GM04503 (cell line): Measurements from ENCODE around the gene TSSK3.
A peak's percentile ranks its signal among the peaks of the same experiment; 100 is the strongest.
"Not testable (repeated sequence)": the region's sequence is repeated elsewhere in the genome, so short reads cannot be mapped to it uniquely, and the experiment has no call there.

Experiments used
- DNase-seq: peaks from one replicate; pipeline ENCODE4 v3.0.0-alpha.2; 2012; ENCODE audit warnings: low read depth

Gene TSSK3

GRCh38 chr1:32338637-32339145 lies 23.6 kb upstream of the TSSK3 start:
- DNase-seq = no peak

DNA sequence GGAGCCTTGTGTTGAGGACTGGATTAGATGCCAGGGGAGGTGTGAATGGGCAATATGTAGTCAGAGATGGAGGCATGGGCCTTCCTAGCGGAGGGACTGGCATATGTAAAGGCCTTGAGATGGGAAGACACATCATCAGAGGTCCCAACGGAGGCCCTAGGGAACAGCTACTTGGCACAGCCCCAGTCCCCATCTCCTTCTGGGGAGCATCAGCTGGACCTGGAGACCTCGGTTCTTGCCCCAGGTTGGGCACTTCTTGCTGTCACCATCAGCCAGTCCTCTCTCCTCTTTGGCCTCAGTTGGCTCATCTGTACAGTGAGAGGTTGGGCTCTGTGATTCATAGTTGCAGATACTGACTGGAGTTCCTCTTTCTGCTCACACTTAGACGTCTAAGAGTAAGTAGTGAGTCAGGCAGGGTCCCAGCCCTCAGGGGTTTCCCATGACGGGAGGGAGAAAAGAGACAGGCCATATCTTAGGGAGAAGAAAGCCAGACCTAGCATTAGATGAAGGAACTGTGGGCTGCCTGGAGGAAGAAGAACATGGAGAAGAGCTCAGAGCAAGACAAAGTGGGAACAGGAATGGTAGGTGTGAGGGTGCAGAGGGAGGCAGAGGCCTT lies 22.9 kb upstream of the TSSK3 start:
- DNase-seq = no peak

DNA sequence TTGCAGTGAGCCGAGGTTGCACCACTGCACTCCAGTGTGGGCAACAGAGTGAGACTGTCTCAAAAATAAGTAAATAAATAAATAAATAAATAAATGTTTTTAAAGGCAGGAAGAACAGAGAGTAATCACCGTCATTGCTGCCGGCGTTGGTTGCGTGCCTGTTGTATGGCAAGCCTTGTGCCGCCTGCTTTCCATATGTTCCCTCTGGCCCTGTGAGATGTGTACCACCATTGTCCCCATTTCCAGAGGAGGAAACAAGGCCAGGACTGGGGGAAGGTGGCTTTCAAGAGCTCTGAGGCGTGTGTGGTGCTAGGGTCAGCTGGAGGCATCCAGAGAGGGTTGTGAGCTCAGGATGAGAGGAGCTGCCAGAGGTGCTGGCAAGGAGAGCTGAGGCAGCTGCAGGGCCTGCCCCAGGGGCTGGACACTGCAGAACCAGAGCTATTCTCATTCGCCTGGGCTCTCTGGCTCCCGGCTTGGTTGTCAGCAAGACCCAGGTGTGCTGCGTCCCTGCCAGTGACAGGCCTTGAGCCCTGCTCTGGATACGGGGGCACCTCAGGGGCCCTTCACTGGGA lies 21.1 kb upstream of the TSSK3 start:
- no peak for DNase-seq

DNA sequence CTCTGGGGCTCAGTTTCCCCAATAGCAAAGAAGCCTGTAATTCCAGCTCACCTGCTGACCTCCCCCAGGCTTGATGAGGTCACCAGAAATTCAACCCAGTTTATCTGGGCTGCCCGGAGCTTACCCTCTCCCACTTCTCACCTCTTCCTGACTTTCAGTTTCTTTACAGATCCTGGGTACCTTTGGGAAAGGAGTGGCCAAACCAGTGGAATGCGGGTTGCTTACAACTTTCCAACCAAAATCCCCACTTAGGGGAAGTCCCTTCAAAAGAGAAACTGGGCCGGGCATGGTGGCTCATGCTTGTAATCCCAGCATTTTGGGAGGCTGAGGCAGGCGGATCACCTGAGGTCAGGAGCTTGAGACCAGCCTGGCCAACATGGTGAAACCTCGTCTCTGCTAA lies 20.4 kb upstream of the TSSK3 start:
- no peak for DNase-seq

GRCh38 chr1:32342704-32343103 lies 19.6 kb upstream of the TSSK3 start:
- no peak for DNase-seq

- no peak for DNase-seq
Measured at GRCh38 chr1:32345289-32345827, 17.0 kb upstream of the TSSK3 start.

DNA sequence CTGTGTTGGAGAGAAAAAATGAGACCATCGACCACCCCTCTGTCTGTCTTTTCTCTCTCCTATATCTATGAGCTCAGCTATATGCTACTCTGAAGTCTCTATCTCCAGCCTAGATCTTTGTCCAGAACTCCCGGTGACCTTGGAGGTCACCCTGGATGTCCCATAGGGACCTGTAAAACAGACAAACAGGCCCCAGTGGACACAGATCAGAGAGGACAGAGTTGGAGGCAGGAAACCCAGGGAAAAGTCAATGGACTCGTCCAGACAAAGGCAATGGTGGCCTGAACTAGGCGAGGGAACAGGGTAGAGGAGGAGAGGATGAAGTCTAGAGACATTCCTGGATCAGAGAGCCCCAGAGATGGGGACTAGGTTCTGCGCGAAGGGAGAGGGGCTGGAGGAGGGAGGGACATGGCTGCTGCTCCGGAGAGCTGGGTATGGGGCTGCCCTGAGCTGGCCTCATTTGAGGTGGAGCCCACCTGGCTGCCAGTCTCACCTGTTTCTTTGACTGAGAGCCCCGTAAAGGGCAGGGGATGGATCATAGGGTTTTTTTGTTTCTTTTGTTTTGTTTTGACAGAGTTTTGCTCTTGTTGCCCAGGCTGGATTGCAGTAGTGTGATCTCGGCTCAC lies 15.7 kb upstream of the TSSK3 start:
- no peak for DNase-seq

DNA sequence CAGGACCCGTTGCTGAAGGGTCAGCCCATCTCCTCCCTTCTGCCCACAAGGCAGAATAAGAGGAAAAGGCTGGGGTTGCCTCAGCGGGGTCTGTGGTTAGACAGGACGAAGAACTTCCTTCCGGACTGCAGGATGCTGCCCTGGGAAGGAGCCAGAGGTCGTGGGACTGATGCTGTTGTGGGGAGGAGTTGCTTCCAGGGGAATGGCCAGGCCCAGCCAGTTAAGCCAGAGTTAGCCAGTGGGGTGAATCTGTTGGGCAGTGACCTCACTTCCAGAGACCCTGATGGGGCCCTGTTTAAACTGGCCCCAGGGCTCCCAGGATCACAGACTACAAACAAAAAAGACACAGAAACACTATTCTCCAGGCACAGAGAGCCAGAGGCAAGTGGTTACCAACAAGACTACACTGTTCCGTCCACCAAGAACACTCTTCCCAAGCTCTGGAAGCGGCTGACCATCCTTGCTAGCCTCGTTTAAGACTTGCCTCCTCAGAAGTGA lies 13.1 kb upstream of the TSSK3 start:
- no peak for DNase-seq

- no peak for DNase-seq
Measured at GRCh38 chr1:32350785-32351398, 11.4 kb upstream of the TSSK3 start.

DNA sequence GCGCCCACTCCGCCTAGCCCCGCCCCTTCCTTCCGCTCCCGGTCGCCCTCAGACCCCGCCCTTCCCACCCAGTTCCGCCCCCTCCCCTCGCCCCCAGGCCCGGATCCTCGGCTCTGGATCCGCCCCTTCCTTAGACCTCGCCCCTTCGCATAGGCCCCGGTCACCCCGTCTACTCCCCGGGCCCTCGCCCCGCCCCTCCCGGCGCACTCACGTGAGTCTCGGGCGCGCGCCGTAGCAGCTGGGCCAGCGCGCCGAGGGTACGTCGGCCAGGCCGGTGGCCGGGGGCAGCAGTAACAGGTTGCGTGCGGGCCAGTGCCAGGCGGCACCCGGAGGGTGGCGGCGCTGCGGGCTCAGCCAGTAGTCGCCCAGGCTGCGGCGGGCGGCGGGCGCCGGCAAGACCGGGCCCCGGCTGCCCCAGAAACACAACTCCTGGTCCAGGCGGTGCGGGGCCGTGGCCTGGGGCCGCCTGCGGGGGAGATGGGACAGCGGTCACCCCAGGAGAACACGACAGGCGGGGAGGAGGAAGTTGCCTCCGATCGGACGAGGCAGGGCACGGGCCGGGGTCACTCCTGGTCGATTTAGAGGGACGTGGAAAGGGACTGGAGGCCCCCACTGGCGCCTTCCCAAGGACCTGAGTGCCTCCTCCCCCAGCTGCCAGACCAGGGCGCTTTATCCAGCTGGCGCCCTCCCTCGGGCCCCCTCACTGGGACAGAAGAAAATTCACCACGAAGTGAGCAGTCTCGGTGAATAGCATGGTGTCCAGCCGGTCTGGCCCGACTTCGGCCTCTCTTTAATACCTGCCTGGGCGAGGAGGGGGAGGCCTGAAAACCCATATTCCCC lies 10.7 kb upstream of the TSSK3 start:
- peak; percentile 29 for DNase-seq

GRCh38 chr1:32352239-32352745 lies 10.0 kb upstream of the TSSK3 start:
- no peak for DNase-seq

- no peak for DNase-seq
Measured at GRCh38 chr1:32352831-32353383, 9.4 kb upstream of the TSSK3 start.

- no peak for DNase-seq
Measured at GRCh38 chr1:32353431-32353830, 8.9 kb upstream of the TSSK3 start.

GRCh38 chr1:32353886-32354570 lies 8.3 kb upstream of the TSSK3 start:
- DNase-seq = peak; percentile 30

DNA sequence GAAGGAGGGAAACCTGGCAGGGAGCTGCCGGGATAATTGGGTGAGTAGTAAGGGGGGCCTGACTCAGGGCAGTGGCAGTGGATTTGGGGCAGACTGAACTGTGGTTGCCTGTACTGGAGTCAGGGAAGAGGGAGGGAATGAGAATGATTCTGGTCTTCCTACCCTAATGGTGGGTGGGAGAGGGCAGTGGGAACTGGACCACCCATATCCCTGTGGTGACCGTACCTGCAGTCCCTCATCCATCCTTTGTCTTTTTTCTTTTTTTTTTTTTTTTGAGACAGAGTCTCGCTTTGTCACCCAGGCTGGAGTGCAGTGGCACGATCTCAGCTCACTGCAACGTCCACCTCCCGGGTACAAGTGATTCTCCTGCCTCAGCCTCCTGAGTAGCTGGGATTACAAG lies 6.6 kb upstream of the TSSK3 start:
- not testable (repeated sequence) for DNase-seq

- no peak for DNase-seq
Measured at GRCh38 chr1:32356478-32356877, 5.9 kb upstream of the TSSK3 start.

DNA sequence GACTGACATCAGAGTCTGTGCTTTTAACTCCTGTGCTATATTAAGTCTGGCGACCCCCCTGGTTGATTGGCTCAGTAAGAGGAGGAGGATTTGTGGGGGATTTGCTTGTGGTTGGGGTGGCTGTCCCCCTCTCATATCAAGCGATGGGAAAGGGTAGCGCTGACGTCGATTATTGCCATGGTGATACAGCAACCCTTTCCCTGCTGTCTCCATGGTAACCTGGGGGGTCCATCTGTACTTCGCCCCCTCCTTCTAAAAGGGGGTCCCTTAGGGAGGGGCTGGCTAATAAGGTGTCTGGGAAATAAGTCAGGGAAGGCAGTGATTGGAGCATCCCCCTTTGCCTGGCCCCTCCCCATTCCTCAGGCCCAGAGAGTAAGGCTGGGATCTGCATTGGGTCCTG lies 4.7 kb upstream of the TSSK3 start:
- DNase-seq = no peak

- DNase-seq = no peak
Measured at GRCh38 chr1:32358435-32358834, 3.9 kb upstream of the TSSK3 start.

GRCh38 chr1:32361308-32361673 lies 1.0 kb upstream of the TSSK3 start:
- no peak for DNase-seq

- DNase-seq = no peak
Measured at GRCh38 chr1:32361674-32362473, 465 bp upstream of the TSSK3 start.
